ENCODE measurements around the gene ELOA2. TPM values are rescaled to one million over a fixed set of nuclear protein-coding genes. Genes with fewer than 3 reads are reported as not detected.
"Not testable (repeated sequence)": the region's sequence is repeated elsewhere in the genome, so short reads cannot be mapped to it uniquely, and the experiment has no call there.

Gene ELOA2
- total and polyA plus RNA-seq, 2 donors (not counting 3 experiments of a cell fraction or from before 2014, with no cell fraction given), result not detected

- H3K9ac ChIP-seq (replicated peaks; ENCODE audit: extremely low read depth, insufficient read depth, low read length); H3K4me3 ChIP-seq (replicated peaks in 1 of 3; ENCODE audit: insufficient read depth in 1 of 3, low read depth in 1 of 3, low read length in 3 of 3); H3K4me1 ChIP-seq (ENCODE audit: control insufficient read depth, extremely low read depth, insufficient read depth, low read length); H4K20me1 ChIP-seq (replicated peaks; ENCODE audit: control insufficient read depth, extremely low read depth, insufficient read depth, low read length); H3K4me2 ChIP-seq (ENCODE audit: insufficient read depth, low read length); intact Hi-C loops (cut with micrococcal nuclease); FAIRE-seq; POLR2A ChIA-PET; H3K9me1 ChIP-seq (replicated peaks; ENCODE audit: control insufficient read depth, extremely low read depth, insufficient read depth, low read length); H2AFZ ChIP-seq (ENCODE audit: low read depth, low read length); H3K27me3 ChIP-seq (ENCODE audit: control insufficient read depth in 2 of 2, insufficient read depth in 2 of 2, low read length in 2 of 2); H3K9me3 ChIP-seq (replicated peaks; ENCODE audit: control insufficient read depth, insufficient read depth, low read length); dilution Hi-C loops (cut with MboI; ENCODE audit: extremely low pct_ligation_motif_present, low sequenced_read_pairs); H3K36me3 ChIP-seq (ENCODE audit: control insufficient read depth in 2 of 2, extremely low read depth in 1 of 2, insufficient read depth in 2 of 2, low read length in 2 of 2); BruUV-seq (replicated peaks); DNase-seq (ENCODE audit: low read depth, low spot score); H3K27ac ChIP-seq (ENCODE audit: insufficient read depth, low read depth, low read length); H3K79me2 ChIP-seq (ENCODE audit: control insufficient read depth, insufficient read depth, low read length); CTCF ChIA-PET: not testable (repeated sequence)
These were observed 14.7 kb downstream of the ELOA2 start for GRCh38 chr18:47020757-47021156.

GRCh38 chr18:47019870-47020269 lies 15.6 kb downstream of the ELOA2 start:
- CTCF ChIA-PET; H3K4me1 ChIP-seq (ENCODE audit: control insufficient read depth, extremely low read depth, insufficient read depth, low read length); H3K79me2 ChIP-seq (ENCODE audit: control insufficient read depth, insufficient read depth, low read length); H2AFZ ChIP-seq (ENCODE audit: low read depth, low read length); FAIRE-seq; H3K9ac ChIP-seq (replicated peaks; ENCODE audit: extremely low read depth, insufficient read depth, low read length); BruUV-seq (replicated peaks); H3K36me3 ChIP-seq (ENCODE audit: control insufficient read depth in 2 of 2, extremely low read depth in 1 of 2, insufficient read depth in 2 of 2, low read length in 2 of 2); H3K4me2 ChIP-seq (ENCODE audit: insufficient read depth, low read length); H3K4me3 ChIP-seq (replicated peaks in 1 of 3; ENCODE audit: insufficient read depth in 1 of 3, low read depth in 1 of 3, low read length in 3 of 3); DNase-seq (ENCODE audit: low read depth, low spot score); H3K27ac ChIP-seq (ENCODE audit: insufficient read depth, low read depth, low read length); POLR2A ChIA-PET; H3K9me1 ChIP-seq (replicated peaks; ENCODE audit: control insufficient read depth, extremely low read depth, insufficient read depth, low read length); H4K20me1 ChIP-seq (replicated peaks; ENCODE audit: control insufficient read depth, extremely low read depth, insufficient read depth, low read length); H3K27me3 ChIP-seq (ENCODE audit: control insufficient read depth in 2 of 2, insufficient read depth in 2 of 2, low read length in 2 of 2); intact Hi-C loops (cut with micrococcal nuclease); H3K9me3 ChIP-seq (replicated peaks; ENCODE audit: control insufficient read depth, insufficient read depth, low read length); dilution Hi-C loops (cut with MboI; ENCODE audit: extremely low pct_ligation_motif_present, low sequenced_read_pairs): not testable (repeated sequence)

Other genes starting within 250 kb of the ELOA2 start
- gene PIAS2, start 118.1 kb downstream of the ELOA2 start, total RNA-seq, result 27.7 and 34.3 TPM in 2 replicates
- 7.0 and 8.2 TPM in 2 replicates for gene PIAS2, start 118.1 kb downstream of the ELOA2 start, polyA plus RNA-seq
- gene KATNAL2, start 118.0 kb downstream of the ELOA2 start, total RNA-seq, result 1.3 and 1.8 TPM in 2 replicates
- gene KATNAL2, start 118.0 kb downstream of the ELOA2 start, polyA plus RNA-seq, result 0.51 and 0.80 TPM in 2 replicates
- 13.7 and 18.7 TPM in 2 replicates for gene HDHD2, start 114.9 kb upstream of the ELOA2 start, total RNA-seq
- gene HDHD2, start 114.9 kb upstream of the ELOA2 start, polyA plus RNA-seq, result 1.5 and 3.5 TPM in 2 replicates
- gene IER3IP1, start 140.7 kb upstream of the ELOA2 start, total RNA-seq, result 14.2 and 16.4 TPM in 2 replicates
- 7.6 and 9.6 TPM in 2 replicates for gene IER3IP1, start 140.7 kb upstream of the ELOA2 start, polyA plus RNA-seq
- gene SKOR2, start 216.0 kb upstream of the ELOA2 start, total RNA-seq, result not detected in 2 replicates
- not detected in 2 replicates for gene SKOR2, start 216.0 kb upstream of the ELOA2 start, polyA plus RNA-seq